MG63 (cell line): ENCODE data around the gene DARS1. TPM values are rescaled to one million over a fixed set of nuclear protein-coding genes. Genes with fewer than 3 reads are reported as not detected.
A peak's percentile ranks its signal among the peaks of the same experiment; 100 is the strongest.
"Not testable (repeated sequence)": the region's sequence is repeated elsewhere in the genome, so short reads cannot be mapped to it uniquely, and the experiment has no call there.

Source experiments
- DNase-seq: peaks from one replicate; pipeline ENCODE4 v3.0.0-alpha.2; 2020
- H3K27me3 ChIP-seq: fragments of 250-450 bp; sonication (Bioruptor Pico); 2 replicates; pipeline ENCODE4 v1.5.1; 2020; ENCODE audit warnings: mild to moderate bottlenecking, moderate library complexity
- H3K36me3 ChIP-seq: fragments of 250-450 bp; sonication (Bioruptor Pico); 2 replicates; pipeline ENCODE4 v1.5.1; 2020; ENCODE audit warnings: mild to moderate bottlenecking, moderate library complexity
- H3K4me3 ChIP-seq: fragments of 250-450 bp; sonication (Bioruptor Pico); 2 replicates; pipeline ENCODE4 v1.5.1; 2020; ENCODE audit warnings: mild to moderate bottlenecking, moderate library complexity
- H3K9me3 ChIP-seq: fragments of 250-450 bp; sonication (Bioruptor Pico); 2 replicates; pipeline ENCODE4 v1.5.1; 2020; ENCODE audit warnings: mild to moderate bottlenecking, moderate library complexity
- total RNA-seq: library from RNA; depleted of rRNA; stranded (reverse); fragments of >200 nt; shearing (Covaris generic); gene quantifications from 2 replicates; pipeline ENCODE4 v1.2.3, GENCODE V29; 2014; ENCODE audit warnings: low replicate concordance

The DARS1 gene
- total RNA-seq, 1 experiment from 2014 or later, result 107 TPM

DNA sequence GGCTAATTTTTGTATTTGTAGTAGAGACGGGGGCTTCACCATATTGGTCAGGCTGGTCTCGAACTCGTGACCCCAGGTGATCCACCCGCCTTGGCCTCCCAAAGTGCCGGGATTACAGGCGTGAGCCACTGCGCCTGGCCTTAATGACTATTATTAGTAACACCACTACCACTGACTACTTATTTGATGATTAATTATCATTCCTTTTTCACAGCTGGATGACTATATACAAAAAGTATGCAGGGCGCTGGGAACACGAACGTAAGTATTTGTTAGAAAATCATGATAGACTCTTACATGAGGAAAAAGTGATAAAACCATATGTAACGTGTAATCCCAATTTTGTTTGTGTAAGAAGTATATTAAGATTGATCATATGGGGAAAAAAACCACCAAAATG is 21.6 kb downstream of the DARS1 start:
- H3K27me3 ChIP-seq, result no peaks in the 10 kb centered on the region
- H3K4me3 ChIP-seq, result no peak overlapping the region
- no peak for DNase-seq
- H3K9me3 ChIP-seq, result no peaks in the 10 kb centered on the region
- H3K36me3 ChIP-seq, result peaks cover 25% of the 10 kb centered on the region

DNA sequence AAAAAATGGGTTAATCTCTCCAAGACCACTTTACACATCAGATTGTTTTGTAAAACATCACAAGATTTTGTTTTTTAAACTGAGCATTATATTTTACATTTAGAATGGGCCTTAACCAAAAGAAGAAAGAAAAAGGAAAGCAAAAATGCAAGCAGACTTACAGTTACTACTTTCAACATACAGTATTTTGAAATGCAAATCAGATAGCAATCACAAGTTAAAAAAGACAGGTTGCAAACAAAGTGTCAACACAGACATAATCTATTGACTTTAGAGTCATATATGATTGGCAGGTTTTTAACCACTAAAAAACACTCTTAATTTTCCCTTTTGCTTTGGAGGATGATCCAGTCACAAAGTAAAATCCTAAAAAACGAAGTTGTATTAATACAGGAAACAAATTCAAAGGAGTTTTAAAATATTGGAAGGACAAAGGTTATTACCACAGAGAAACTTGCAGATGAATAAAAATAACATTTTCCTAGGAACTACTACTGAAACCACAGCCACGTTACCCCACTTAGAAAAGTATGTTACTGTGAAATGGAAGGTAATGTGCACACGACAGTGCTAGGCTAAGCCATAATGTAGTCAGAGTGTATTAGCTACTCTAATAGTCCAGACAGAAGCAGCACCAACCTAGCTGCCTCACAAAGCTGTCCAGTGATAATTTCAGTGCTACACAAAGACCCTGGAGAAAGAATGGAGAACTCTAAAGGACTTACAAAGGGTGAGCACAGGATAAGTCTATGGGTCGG is 22.9 kb downstream of the DARS1 start:
- H3K36me3 ChIP-seq, result peaks cover 23% of the 10 kb centered on the region
- H3K4me3 ChIP-seq, result no peak overlapping the region
- H3K9me3 ChIP-seq, result no peaks in the 10 kb centered on the region
- DNase-seq, result no peak
- H3K27me3 ChIP-seq, result no peaks in the 10 kb centered on the region

DNA sequence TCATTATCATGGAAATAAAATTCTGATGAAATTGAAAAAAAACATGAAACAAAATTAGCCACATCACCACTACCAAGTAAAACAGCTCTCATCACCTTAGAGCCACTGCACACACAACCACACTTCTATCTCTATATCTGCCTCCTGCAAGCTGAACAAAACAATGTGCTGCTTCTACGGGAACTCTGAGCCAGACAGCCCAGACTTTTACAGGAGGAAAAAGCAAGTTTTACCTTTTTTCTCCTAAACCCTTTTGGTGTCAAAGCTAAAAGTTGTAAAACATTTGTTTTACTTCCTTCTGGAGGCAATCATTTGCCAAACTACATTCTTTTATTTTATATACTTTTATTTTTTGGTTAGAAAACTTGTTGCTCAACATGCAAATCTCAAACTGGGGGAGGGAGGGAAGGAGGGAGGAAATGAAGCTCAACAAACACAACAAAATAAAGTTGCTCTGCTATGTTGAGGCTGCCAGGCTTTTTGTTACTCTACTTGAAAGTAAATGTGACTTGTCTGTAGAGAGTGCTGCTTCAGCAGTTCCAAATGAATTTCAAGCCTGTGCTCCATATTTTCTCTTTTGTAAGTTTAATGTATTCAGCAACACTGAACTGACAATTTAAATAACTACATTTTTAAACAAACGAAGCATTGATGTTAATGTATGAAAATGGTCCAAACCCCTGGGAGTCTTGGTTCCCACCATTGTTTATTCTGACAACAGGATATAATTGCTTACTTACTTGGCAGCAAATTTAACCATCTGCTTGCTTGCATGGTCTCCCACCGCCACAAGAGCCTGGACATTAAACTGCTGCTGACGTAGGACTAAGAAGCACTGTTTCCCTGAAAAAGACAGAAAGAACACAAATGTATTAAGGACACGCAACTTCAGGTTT is 24.5 kb downstream of the DARS1 start:
- Histone ChIP-seq H3K36me3 (peaks cover 24% of the 10 kb centered on the region), H3K4me3 (no peak overlapping the region), H3K27me3 (no peaks in the 10 kb centered on the region), H3K9me3 (no peaks in the 10 kb centered on the region)
- DNase-seq, result no peak

DNA sequence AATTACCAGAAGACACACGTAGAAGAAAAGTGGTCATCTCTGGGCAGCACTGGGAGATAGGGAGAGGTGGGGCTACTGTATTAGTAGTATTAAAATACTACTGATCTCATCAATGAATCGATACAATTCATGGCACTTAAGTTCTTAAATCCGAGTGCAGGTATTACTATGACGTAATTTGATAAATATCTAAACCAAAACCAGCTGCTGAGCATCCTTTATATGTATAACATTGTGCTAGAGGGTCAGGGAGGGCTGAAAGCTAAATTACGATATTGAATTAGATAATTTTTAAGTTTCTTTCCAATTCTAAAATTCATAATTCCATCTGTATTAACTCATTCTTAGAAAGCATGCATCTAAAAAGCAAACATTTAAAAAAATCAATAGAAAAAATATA is 25.3 kb downstream of the DARS1 start:
- Histone ChIP-seq H3K27me3 (no peaks in the 10 kb centered on the region), H3K9me3 (no peaks in the 10 kb centered on the region), H3K4me3 (no peak overlapping the region), H3K36me3 (peaks cover 21% of the 10 kb centered on the region)
- DNase-seq, result no peak

DNA sequence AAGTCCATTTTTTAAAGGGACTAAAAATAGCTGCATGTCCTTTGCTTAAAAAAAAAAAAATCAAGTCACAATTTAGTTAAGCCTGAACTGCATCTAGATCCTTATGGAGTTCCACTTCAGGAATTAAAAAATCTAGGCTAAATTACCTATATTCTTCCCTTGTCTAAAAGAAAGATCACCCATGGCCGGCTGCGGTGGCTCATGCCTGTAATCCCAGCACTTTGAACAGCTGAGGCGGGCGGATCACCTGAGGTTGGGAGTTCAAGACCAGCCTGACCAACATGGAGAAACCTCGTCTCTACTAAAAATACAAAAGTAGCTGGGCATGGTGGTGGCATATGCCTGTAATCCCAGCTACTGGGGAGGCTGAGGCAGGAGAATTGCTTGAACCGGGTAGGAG is 26.5 kb downstream of the DARS1 start:
- peaks cover 21% of the 10 kb centered on the region for H3K36me3 ChIP-seq
- DNase-seq, H3K9me3 ChIP-seq, H3K4me3 ChIP-seq, H3K27me3 ChIP-seq: not testable (repeated sequence)

DNA sequence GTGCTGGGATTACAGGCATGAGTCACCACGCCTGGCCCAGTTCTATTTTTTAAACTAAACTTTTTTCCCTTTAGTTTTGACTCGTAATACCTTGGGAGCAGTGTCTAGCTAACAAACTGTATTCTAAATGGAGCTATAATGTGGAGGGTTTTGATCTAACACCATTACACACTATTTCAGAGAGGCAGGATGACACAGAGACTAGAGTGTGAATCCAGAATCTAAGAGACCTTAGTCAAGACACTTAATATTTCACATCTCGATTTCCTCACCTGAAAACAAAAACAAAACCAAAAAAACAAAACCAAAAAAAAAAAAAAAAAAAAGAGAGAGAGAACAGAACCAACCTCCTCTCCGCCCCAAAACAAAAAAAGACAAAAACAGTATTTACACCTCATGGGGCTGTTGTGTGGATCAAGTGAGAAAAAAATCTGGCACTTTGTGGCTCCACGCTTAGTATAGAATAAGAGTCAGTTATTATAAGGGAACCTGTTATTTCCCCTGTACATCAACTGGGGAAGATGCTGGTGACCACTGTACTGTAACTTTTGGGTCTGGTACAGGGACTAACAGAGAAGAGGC is 31.3 kb downstream of the DARS1 start:
- no peak for DNase-seq
- Histone ChIP-seq H3K9me3 (peaks cover 5% of the 10 kb centered on the region), H3K4me3 (no peak overlapping the region), H3K36me3 (peaks cover 25% of the 10 kb centered on the region), H3K27me3 (no peaks in the 10 kb centered on the region)

DNA sequence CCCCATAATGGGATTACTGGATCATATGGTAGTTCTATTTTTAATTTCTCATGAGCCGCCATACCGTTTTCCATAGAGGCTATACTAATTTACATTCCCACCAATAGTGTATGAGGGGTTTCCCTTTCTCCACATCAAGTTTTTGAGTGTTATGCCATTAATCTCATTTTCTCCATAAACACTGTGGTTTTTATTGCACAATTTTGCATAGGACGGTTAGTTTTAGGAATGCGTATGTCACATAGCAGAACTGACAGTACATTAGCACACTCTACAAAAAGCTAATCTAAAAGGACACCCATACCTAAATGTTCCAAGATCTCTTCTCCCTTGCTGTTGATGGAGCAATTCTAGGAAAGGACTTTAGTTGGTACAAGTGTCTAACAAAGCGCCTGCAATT is 32.5 kb downstream of the DARS1 start:
- Histone ChIP-seq H3K36me3 (peaks cover 27% of the 10 kb centered on the region), H3K4me3 (no peak overlapping the region), H3K9me3 (peaks cover 5% of the 10 kb centered on the region), H3K27me3 (no peaks in the 10 kb centered on the region)
- no peak for DNase-seq

DNA sequence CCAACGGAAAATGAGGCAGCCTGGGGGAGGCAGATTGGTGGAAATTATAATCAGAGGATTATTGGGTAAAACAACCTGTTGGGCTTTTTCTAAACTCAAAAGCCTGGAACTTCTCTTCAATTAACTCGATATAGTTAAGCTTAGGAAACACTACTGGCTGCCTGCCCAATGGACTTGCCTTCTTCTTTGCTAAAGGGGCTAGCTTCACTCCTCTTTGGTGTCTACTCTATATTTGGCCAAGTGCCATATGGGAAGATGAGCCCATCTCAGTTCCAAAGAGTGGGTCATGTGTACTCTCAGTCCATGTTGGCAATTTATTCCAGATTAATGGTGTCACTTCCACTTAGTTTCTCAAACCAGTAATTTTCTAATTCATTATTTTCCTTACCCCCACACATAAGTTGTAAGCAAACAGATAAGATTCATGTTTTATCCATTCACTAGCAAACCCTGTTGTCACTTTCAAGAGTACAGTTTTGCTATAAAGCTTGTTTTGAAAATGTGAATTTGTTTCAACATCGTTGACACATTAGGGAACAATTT is 34.3 kb downstream of the DARS1 start:
- H3K36me3 ChIP-seq, result peaks cover 27% of the 10 kb centered on the region
- H3K4me3 ChIP-seq, result no peak overlapping the region
- DNase-seq, result no peak
- peaks cover 5% of the 10 kb centered on the region for H3K9me3 ChIP-seq
- H3K27me3 ChIP-seq, result no peaks in the 10 kb centered on the region

DNA sequence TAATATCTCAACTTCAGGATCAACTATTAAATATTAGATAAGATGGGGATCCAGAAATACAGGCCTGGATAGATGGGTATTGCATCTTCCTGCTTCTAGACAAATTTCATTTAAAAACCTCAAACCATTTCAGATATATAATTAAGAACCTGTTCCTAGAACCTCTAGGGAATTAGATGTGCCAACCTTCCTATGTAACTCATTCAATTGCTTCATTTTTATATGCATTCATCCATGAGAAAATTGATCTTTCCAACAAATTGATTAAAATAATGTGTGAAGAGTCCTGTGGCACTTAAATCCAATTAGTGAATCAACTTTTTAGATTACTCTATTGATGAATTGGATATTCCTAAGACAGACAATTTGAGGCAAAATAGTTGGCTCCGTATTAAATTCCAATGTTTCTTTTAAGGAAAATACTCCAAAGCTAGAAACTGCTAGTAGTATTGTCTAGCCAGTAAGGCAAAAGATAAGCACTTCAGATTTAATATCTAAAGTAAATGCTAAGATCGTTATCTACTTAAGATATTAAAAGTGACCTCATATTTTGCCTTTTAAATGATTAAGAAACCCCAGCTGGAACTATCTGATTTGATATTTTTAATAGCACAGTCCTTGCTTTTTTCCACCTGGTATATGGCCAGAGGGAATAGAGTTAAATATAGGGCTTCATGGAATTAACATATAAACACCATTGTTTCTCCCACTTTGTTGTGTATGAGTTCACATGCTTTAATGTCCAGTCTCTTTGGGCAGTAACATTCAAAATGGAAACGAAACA is 35.8 kb downstream of the DARS1 start:
- Histone ChIP-seq H3K27me3 (no peaks in the 10 kb centered on the region), H3K36me3 (peaks cover 25% of the 10 kb centered on the region), H3K4me3 (no peak overlapping the region), H3K9me3 (peaks cover 5% of the 10 kb centered on the region)
- DNase-seq, result no peak

DNA sequence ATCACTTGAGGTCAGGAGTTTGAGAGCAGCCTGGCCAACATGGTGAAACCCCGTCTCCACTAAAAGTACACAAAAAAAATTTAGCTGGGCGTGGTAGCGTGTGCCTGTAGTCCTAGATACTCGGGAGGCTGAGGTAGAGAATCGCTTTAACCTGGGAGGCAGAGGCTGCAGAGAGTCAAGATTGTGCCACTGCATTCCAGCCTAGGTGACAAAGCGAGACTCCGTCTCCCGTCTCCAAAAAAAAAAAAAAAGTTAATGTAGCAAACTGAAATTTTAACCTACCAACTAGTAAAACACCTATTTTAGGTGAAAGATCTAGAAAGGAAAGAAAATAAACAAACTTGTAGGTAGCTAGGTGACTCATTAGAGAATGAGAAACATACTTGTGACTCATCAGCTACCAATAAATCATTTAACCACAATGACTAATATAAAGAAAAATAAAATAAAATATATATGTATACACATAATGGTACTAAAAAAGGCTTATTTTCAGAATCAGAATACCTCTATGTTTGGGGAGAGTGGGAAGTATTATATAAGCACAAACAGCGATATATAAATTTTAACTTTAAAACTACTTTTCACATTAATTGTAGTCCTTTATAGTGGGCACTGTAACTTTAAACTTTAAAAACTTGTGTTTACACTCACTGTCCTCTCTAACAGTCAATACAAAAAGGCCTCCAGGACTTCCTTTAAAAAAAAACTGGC is 36.6 kb downstream of the DARS1 start:
- Histone ChIP-seq H3K9me3 (peaks cover 5% of the 10 kb centered on the region), H3K36me3 (peaks cover 25% of the 10 kb centered on the region), H3K27me3 (no peaks in the 10 kb centered on the region), H3K4me3 (no peak overlapping the region)
- peak; percentile 5 for DNase-seq

DNA sequence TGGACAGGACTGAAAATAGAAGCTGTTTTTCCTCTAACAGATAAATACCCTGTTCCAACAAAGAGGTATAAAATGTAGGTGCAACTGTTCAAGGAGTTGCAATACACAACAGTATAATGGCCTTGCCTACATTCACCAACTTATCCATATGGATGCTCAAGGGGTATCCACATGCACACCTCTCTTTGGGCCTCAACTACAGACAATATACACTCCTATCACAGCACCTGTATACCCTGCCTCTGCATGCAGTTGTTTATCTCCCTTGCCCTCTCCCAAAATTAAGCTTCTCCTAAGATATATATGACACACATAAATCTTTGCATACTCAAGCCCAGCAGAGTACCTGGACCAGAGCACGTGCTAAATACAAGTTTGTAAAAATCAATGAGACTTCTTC is 37.3 kb downstream of the DARS1 start:
- H3K27me3 ChIP-seq, result no peaks in the 10 kb centered on the region
- DNase-seq, result no peak
- H3K36me3 ChIP-seq, result peaks cover 23% of the 10 kb centered on the region
- peaks cover 5% of the 10 kb centered on the region for H3K9me3 ChIP-seq
- no peak overlapping the region for H3K4me3 ChIP-seq

DNA sequence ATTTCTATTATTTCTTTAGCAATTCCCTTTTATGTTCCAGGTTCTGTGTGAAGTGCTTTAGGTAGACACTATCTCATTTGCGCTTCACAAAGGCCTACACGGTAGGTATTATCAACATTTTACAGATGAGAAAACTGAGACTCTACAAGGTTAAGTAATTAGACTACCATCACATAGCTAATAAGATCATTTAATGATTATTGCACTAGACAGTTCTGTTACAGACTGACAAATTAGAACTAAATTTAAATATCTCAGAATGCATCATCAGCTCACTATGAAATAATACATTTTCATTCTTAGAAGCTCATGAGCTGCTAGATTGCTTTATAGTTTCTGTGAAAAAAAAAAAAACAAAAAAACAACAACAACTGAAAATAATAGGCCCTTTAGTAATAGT is 37.9 kb downstream of the DARS1 start:
- Histone ChIP-seq H3K36me3 (peaks cover 23% of the 10 kb centered on the region), H3K4me3 (no peak overlapping the region), H3K27me3 (no peaks in the 10 kb centered on the region), H3K9me3 (peaks cover 5% of the 10 kb centered on the region)
- no peak for DNase-seq

DNA sequence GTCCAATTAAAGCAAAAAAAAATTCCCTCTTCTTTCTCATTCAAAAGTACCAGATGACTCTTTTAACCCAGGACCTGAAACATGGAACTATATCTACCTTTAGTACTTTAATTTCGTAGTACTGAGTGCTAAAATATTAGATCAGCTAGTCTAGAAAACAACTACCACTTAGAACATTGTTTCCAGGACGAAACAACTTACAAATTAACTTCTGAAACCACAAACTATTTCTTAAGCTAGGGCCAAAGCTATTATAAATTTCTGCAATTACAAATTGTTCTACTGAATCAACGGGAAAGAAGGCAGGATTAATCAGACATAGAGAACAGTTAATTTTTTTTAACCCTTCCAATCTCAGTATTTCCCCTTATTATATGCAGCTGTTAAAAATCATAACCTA is 39.9 kb downstream of the DARS1 start:
- no peaks in the 10 kb centered on the region for H3K27me3 ChIP-seq
- no peak for DNase-seq
- 0 out of 2 replicates have a peak, but pooled peaks cover 2% of the 10 kb centered on the region for H3K9me3 ChIP-seq
- peaks cover 26% of the 10 kb centered on the region for H3K36me3 ChIP-seq
- no peak overlapping the region for H3K4me3 ChIP-seq

DNA sequence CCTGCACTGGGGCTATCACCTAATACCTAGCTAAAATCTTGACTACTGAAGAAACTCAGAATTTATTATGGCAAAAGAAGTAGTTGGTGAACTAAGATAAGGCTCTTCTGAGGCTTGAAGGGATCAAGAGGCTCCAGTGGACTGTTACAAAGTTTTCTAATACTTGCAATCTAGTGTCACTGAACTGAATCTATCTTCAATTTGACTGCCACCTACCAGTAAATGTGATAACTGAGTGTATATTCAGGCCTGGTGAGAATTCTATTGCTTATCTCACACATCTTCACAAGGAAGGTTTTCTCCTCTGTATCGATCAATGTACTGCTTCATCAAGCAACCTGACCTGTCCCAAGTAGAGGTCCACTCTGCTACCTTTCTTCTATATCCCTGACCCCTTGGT is 40.8 kb downstream of the DARS1 start:
- Histone ChIP-seq H3K27me3 (no peaks in the 10 kb centered on the region), H3K9me3 (0 out of 2 replicates have a peak, but pooled peaks cover 2% of the 10 kb centered on the region)
- no peak for DNase-seq

DNA sequence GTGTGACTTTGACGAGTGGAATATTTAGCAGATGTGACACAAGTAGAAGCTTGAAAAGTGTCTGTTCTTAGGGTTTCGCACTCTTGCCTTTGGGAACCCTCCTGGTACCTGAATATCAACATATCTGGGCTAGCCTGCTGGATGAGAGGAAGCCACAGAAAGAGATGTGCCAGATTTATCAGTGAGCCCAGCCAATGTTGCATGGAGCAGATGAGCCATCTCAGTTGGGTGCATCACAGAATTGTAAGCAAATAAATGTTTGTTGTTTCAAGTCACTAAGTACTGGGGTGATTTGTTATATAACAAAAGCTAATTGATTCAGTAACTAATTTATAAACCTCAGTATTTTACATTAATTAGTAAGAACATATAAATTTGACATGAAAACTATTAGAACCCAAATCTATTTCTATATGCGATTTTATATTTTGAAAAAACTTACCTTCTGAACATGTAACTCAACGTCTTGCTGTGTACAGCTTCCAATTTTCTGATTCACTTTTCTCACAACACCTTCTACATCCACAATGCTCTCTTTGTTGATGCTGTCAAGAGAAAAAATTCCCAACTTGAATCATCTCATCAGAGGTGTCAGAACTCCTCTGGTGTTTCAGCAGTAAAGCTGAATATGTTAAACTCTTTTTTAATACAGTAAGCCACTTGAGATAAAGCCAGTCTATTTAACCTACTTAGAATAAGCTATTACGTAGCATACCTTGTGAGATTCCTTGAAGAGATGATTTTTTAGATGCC is 42.3 kb downstream of the DARS1 start:
- Histone ChIP-seq H3K27me3 (no peaks in the 10 kb centered on the region), H3K9me3 (peaks cover 5% of the 10 kb centered on the region; the same call in 1 of the 2 replicates), H3K36me3 (peaks cover 38% of the 10 kb centered on the region), H3K4me3 (no peak overlapping the region)
- DNase-seq, result no peak

More for the DNA sequence above, 40.8 kb downstream of the DARS1 start:
- no peak overlapping the region for H3K4me3 ChIP-seq
- H3K36me3 ChIP-seq, result peaks cover 26% of the 10 kb centered on the region
